Stimulated activated CD8-positive, alpha-beta memory T cell treated with anti-CD3 and anti-CD28 coated beads, Interleukin-12 subunit alpha, Interleukin-12 subunit beta, amount 100 ng/mL, for 24 hours (primary cell): ENCODE results near the gene APOA1.
"Not testable (repeated sequence)": the region's sequence is repeated elsewhere in the genome, so short reads cannot be mapped to it uniquely, and the experiment has no call there.

Experiments used
- DNase-seq: peaks from one replicate; pipeline ENCODE4 v3.0.0-alpha.2; 2020; ENCODE audit errors: extremely low read depth

APOA1 gene

DNA sequence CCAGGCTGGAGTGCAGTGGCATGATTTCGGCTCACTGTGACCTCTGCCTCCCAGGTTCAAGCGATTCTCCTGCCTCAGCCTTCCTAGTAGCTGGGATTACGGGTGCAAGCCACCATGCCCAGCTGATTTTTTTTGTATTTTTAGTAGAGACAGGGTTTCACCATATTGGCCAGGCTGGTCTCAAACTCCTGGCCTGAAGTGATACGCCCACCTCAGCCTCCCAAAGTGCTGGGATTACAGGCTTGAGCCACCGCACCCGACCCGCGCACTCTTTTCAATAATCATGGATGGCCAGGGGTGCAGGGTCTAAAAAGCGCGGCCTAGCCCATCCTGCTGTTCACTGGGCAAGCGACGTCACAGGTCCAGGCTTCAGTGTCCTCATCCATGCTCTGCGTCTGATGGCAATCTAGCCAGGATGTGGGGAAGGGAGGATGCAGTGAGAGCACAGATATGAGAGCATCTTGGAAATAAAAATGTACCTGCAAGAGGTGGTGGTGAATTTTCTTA, 2.8 kb downstream of the APOA1 start:
- not testable (repeated sequence) for DNase-seq

- DNase-seq = no peak
Observed at GRCh38 chr11:116833816-116834534, 3.4 kb downstream of the APOA1 start.

DNA sequence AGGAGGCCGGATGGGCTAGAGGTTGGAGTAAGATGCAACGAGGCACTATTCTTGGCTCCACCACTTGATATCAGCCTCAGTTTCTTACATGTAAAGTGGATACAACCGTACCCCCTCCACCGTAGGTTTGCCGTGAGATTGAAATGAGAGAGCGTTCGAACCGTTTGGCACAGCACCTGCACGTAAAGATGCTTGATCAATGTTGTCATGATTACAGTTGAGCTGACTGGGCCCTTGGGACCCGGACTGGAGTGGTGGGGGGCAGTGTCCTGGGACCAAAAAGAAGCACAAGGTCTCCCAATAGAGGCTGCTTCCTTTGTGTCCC, 4.0 kb downstream of the APOA1 start:
- DNase-seq = no peak

DNA sequence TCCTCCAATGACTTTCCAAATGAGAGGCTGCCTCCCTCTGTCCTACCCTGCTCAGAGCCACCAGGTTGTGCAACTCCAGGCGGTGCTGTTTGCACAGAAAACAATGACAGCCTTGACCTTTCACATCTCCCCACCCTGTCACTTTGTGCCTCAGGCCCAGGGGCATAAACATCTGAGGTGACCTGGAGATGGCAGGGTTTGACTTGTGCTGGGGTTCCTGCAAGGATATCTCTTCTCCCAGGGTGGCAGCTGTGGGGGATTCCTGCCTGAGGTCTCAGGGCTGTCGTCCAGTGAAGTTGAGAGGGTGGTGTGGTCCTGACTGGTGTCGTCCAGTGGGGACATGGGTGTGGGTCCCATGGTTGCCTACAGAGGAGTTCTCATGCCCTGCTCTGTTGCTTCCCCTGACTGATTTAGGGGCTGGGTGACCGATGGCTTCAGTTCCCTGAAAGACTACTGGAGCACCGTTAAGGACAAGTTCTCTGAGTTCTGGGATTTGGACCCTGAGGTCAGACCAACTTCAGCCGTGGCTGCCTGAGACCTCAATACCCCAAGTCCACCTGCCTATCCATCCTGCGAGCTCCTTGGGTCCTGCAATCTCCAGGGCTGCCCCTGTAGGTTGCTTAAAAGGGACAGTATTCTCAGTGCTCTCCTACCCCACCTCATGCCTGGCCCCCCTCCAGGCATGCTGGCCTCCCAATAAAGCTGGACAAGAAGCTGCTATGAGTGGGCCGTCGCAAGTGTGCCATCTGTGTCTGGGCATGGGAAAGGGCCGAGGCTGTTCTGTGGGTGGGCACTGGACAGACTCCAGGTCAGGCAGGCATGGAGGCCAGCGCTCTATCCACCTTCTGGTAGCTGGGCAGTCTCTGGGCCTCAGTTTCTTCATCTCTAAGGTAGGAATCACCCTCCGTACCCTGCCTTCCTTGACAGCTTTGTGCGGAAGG, 4.8 kb downstream of the APOA1 start:
- DNase-seq = no peak

DNA sequence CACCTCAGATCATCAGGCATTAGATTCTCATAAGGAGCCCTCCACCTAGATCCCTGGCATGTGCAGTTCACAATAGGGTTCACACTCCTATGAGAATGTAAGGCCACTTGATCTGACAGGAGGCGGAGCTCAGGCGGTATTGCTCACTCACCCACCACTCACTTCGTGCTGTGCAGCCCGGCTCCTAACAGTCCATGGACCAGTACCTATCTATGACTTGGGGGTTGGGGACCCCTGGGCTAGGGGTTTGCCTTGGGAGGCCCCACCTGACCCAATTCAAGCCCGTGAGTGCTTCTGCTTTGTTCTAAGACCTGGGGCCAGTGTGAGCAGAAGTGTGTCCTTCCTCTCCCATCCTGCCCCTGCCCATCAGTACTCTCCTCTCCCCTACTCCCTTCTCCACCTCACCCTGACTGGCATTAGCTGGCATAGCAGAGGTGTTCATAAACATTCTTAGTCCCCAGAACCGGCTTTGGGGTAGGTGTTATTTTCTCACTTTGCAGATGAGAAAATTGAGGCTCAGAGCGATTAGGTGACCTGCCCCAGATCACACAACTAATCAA, 5.6 kb downstream of the APOA1 start:
- no peak for DNase-seq

- DNase-seq = no peak
Observed at GRCh38 chr11:116830184-116830912, 7.1 kb downstream of the APOA1 start.

- no peak for DNase-seq
Observed at GRCh38 chr11:116829525-116830183, 7.8 kb downstream of the APOA1 start, which contains the start of gene APOC3. Gene APOC3 (plus strand): TSS chr11:116829907. CDS start chr11:116830583, 676 bp downstream.

- DNase-seq = no peak
Observed at GRCh38 chr11:116828632-116829524, 8.5 kb downstream of the APOA1 start.

DNA sequence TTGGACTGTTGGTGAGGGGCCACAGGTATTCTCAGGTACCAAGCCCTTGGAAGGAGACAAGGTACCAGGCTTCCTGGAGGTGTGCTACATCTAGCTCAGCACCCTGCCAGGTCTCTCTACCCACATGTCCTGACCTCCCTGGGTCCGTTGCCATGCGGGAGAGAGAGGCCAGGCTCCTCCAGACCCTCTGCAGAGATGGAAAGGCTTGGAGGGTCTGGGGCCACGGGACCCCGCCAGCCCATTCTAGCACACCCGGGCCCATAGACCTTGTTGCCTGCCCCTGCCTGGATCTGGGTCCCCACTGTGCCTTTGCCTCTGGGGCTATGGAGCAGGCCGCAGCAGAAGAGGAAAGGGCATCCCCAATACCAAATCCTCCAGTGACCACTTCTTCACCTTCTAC, 10.0 kb downstream of the APOA1 start:
- no peak for DNase-seq

DNA sequence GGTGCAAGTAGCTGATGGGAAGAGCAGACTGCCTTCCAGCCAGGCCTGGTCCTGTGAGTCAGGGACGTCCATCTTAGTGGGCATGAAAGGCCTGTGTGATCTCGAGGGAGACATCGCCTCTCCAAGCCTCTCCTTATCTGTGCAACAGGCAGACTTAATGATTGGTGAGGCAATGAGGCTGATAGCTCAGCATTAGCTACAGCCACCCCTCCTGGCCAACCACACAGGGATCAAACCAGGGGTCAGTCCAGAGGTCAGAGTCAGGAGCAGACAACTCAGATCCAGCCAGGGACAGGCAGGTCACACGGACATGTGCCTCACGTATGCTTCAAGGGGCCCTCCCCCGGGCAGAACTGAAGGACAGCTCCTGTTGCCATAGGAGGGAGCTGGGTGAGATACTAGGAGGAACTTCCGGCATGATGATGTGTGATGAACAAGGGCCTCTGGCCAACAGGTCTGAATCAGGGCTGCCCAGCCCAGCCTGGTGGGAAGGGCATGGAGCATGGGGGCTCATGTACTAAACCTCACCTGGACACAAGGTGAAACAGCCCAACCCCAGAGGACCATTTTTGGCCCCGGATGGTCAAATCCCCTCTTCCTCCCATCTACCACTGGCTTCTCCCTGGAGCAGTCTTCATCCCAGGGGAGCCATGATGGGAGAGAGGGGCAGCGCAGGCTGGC, 10.5 kb downstream of the APOA1 start:
- no peak for DNase-seq

DNA sequence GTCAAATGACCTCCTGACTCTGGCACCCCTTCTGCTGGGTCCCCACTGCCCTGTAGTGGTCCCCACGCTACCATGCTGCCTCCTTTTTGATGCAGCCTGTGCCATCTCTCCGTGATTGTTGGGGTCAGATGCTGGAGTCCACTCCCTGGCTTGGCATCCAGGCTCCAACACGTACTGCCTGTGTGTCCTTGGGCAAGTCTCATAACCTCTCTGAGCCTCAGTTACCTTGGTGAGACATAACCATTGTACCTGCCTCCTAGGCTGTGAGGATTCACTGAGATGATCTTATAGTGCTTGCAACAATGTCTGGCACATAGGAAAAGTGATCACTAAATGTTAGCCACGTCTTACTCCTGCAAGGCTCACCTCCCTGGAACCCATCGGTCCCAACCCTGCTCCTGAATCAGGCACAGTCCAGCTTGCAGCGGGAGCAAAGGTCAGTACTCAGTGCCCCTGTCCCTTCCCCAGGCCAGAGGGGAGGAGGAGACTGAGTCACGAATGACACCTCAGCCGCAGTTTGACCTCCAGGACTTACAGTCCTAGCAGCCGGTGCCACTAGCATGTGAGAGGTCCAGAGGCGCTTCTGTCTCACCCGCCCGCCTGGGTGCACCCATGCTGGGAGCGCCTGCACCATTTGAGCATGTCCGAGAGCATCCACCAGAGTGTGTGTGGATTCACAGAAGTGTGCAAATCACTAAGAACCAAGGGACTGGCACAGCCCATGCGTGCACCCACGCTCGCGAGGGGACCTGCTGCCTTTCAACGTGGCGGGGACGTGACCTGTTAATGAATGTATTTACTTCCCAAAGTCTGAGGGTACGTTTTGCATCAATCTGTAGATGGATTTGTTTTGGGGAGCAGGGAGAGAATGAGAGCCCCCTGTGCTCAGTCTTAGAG, 11.3 kb downstream of the APOA1 start:
- DNase-seq = no peak

DNA sequence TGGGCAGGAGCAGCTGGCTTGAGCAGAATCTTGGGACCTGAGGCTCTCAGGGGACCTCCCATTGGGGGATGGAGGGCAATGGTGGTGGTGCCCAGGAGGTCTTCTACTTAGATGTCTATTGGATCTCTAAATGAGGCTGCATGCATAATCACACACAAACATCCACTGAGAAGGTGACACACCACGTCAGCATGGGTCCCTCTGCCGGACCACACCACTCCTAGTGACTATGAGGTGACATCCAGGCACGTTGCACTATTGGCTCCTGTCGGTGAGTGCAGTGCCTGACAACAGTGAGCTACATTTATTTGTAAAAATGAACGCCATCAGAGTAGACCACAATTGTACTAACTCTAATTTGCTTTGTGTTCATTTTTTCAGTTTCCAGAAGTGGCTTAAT, 12.0 kb downstream of the APOA1 start:
- no peak for DNase-seq

DNA sequence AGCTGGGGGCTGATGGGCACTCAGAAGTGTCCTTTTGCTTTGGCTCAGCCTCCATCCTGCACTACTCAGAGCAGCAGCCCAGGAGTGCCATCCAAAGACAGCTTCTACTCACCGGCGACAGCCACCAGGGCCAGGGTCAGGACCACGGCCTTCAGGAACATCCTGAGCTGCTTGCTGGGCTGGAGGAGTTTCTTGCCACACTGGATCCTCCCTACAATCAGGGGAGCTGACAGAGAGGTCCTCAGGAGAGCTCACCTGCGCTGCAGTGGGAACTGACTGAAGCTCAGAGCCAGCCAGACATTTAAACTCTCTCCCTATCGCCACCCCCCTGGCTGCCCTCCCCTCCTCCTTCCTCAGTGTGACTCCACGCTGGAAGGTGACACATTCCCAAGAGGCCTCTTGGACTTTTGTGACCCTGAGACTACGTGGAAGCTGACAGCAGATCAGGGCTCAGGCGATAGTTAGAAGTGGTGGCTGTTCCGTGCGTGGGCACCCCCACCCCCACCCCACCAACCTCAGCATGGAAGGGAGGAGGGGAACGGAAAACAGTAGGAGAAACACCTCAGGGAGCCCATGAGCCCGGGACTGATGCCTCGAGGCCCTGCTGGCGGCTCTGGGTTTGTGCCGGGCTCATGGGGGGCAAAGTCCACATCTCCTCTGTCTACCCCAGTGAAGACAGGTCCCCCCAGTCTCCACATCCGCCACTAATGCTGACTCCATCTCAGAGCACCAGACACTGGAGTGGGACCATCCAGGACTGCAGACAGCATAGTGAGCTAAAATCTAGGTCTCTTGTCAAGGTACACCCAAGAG, 14.2 kb downstream of the APOA1 start, which contains the start of gene APOA4:
APOA4 (minus strand) TSS at position 274 of the 813 bp plus-strand sequence; CDS start at position 161, 113 bp downstream.
- no peak for DNase-seq

GRCh38 chr11:116822575-116822974, 14.8 kb downstream of the APOA1 start:
- no peak for DNase-seq

DNA sequence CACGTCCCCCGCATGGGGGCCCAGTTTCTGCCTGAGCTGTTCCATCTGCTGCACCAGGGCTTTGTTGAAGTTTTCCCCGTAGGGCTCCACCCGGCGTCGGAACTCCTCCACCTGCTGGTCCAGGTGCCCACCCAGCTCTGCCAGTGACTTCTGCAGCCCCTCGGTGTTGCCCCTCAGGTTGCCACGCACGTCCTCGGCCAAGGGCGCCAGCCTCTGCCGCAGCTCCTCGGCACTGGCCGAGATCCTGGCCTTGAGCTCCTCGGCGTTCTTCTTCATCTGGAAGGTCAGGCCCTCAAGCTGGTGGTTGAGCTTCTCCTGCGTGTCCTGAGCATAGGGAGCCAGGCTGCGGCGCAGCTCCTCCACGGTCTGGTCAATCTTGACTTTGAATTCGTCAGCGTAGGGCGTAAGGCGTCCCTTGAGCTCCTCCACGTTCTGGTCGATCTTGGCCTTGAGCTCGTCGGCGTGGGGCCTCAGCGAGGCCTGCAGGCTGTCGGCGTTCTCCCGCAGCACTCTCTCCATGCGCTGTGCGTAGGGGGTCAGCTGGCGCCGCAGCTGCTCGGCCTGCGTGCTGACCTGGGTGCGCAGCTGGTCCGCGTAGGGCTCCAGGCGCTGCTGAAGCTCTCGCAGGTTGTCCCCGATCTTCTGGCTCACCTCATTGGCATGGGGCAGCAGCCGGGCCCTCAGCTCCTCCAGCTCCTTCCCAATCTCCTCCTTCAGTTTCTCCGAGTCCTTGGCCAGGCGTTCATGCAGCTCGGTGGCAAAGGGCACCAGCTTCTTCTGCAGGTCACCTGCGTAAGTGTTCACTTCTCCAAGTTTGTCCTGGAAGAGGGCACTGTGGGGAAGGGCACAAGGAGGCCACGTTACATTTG, 16.1 kb downstream of the APOA1 start:
- DNase-seq = no peak

DNA sequence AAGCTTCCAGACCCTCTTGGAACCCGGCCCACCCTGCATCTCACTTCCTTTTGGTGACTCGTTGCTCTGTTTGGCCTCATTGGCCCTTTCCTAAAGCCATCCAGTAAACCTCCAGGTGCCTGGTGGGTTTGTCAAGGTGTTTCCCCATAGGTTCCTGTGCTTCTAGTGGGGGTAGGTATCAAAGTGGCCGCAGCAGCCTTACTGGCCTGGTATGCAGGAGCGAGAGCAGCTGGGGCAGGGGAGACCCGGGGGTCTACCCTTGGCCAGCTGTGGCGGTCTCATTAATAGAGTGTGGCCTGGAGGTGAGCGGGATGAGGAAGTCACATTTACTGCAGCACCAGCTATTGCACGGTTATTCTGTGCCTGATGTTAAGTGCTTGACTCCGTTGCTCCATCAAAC, 18.4 kb downstream of the APOA1 start:
- no peak for DNase-seq

DNA sequence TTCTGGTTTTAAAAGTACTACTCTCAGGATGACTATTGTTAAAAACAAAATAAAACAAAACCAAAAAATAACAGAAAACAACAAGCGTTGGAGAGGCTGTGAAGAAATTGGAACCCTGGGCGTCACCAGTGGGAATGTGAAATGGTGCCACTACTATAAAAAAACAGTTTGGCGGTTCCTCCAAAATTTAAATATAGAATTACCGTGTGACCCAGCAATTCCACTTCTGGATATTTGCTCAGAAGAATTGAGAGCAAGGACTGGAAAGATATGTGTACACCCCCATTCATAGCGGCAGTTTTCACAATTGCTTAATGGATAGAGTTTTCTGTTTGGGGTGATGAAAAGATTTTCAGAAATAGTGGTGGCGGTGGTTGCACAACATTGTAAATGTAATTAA, 22.9 kb downstream of the APOA1 start:
- DNase-seq = no peak
